ENCODE results near the gene MAMDC2.

The MAMDC2 gene

DNA sequence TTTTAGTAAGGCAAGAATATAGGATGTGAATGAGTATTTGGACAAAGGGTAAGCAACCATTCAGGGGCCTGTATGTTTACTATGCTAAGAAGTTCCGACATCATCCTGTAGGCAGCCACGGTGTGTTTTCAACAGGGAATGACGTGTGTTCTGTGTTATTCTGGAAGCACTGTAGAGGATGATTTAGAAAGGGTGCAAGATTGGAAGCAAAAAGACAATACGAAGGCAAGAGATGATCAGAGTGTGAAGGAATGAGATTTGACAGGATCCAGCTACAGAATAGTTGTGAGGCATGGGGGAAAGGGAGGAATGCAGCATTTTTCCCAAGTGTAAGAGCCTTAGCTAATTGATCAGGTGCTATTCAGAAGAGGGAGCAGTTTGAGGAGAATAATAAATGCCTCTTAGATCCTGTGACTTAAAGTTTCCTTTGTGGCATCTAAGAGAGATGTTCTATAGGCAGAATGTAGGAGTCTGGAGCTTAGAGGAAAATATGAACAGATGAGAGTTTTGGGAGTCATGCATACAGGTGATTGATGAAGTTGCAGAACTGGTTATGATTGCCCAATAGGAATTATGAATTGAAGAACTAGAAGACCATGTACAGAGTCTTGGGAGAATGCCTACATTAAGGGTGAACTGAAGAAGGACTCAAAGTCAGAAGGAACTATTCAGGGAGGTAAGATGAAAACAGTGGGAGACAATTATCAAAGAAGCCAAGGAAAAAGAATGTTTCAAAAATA, 217.7 kb downstream of the MAMDC2 start:
- no peak overlapping the region for H3K27ac ChIP-seq
- TF ChIP-seq, protein P1, sequence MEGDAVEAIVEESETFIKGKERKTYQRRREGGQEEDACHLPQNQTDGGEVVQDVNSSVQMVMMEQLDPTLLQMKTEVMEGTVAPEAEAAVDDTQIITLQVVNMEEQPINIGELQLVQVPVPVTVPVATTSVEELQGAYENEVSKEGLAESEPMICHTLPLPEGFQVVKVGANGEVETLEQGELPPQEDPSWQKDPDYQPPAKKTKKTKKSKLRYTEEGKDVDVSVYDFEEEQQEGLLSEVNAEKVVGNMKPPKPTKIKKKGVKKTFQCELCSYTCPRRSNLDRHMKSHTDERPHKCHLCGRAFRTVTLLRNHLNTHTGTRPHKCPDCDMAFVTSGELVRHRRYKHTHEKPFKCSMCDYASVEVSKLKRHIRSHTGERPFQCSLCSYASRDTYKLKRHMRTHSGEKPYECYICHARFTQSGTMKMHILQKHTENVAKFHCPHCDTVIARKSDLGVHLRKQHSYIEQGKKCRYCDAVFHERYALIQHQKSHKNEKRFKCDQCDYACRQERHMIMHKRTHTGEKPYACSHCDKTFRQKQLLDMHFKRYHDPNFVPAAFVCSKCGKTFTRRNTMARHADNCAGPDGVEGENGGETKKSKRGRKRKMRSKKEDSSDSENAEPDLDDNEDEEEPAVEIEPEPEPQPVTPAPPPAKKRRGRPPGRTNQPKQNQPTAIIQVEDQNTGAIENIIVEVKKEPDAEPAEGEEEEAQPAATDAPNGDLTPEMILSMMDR (conservative IDR thresholded peaks at IDR 0.05), result no peak

DNA sequence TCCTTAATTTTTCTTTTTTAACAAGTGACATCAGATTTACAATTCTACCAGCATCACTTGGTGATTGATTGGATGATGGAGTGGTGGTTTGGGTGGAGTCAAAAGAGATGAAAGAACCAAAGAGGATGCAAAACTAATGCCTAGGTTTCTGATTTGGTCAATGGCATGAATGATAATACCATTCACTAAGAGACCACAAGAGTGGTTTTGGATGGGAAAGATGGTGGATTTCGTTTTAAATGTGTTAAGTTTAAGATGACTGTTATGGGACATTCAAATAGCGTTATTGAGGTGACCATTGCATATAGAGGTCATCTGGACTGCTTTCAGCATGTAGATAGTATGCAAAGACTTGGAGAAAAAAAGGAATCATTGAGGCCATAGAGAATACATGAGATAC, 218.7 kb downstream of the MAMDC2 start:
- H3K27ac ChIP-seq, result no peak overlapping the region

DNA sequence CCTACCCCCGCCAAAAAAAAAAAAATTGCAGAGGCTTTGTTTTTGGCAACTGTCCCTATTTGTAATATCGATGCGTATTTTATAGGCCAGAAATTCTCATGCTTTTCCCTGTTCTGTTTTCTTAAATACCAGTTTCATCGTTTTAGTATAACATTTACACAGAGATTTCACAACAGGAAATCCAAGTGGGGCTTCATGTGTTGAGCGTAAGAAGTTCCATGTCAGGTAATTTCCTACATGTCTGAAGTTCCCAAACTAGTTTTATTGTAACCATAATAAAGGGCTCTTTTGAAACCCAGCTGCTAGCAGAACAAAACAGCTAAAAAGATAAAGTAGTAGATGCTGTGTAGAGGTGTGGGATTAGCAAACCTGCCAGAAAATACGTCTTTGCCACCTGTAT, 219.3 kb downstream of the MAMDC2 start:
- TF ChIP-seq, protein P1 (conservative IDR thresholded peaks at IDR 0.05), result no peak
- H3K27ac ChIP-seq, result no peak overlapping the region

More for the DNA sequence above, 218.7 kb downstream of the MAMDC2 start:
- TF ChIP-seq, protein P1 (conservative IDR thresholded peaks at IDR 0.05), result no peak

DNA sequence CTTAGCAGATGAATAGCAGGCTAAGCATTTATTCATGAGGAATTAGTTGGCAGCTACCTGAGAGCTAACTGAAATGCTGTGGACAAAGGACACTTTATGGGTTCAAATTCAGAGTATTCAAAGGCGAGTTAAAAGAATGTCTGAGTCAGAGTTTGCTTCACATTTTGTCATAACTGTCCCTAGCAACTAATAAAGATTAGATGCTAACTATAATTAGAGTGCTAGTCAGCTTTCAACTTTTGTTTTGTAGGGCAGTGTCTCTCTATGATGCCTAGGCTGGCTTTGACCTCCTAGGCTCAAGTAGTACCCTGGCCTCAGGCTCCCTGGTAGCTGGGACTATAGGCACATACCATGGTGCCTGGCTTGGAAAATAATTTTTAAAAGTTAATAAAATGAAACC, 219.8 kb downstream of the MAMDC2 start:
- H3K27ac ChIP-seq, result no peak overlapping the region
- TF ChIP-seq, protein P1 (conservative IDR thresholded peaks at IDR 0.05), result no peak

Measured in VCaP (cell line).